H9 (cell line): ENCODE measurements around the gene ANKS1B. TPM values are rescaled to one million over a fixed set of nuclear protein-coding genes. Genes with fewer than 3 reads are reported as not detected.

ENCODE experiments used
- DNase-seq: peaks from one replicate; pipeline ENCODE4 v3.0.0-alpha.2; 2017
- H2AFZ ChIP-seq: one replicate; pipeline ENCODE4 v1.6.1; 2013; ENCODE audit warnings: mild to moderate bottlenecking, low read length, control low read depth, moderate library complexity
- H2AK5ac ChIP-seq: 2 replicates; pipeline ENCODE4 v1.6.1; 2013; ENCODE audit warnings: low read length, control low read depth, mixed read lengths; ENCODE audit not compliant: insufficient read length
- H2BK120ac ChIP-seq: one replicate; pipeline ENCODE4 v1.6.1; 2013; ENCODE audit warnings: low read depth, mild to moderate bottlenecking, low read length, control low read depth, inconsistent platforms; ENCODE audit not compliant: poor library complexity, severe bottlenecking
- H2BK12ac ChIP-seq: 2 replicates; pipeline ENCODE4 v1.6.1; 2013; ENCODE audit warnings: low read length, control low read depth, mixed read lengths, low read depth; ENCODE audit not compliant: insufficient read length
- H2BK15ac ChIP-seq: 2 replicates; pipeline ENCODE4 v1.6.1; 2013; ENCODE audit warnings: low read depth, low read length, control low read depth
- H2BK20ac ChIP-seq: one replicate; pipeline ENCODE4 v1.6.1; 2013; ENCODE audit warnings: low read depth, mild to moderate bottlenecking, low read length, control low read depth, inconsistent platforms; ENCODE audit not compliant: poor library complexity, severe bottlenecking
- H2BK5ac ChIP-seq: 2 replicates; pipeline ENCODE4 v1.6.1; 2013; ENCODE audit warnings: low read length, control low read depth, mixed read lengths; ENCODE audit not compliant: insufficient read length
- H3K14ac ChIP-seq: 2 replicates; pipeline ENCODE4 v1.6.1; 2013; ENCODE audit warnings: low read length, control low read depth; ENCODE audit not compliant: insufficient read depth
- H3K18ac ChIP-seq: 2 replicates; pipeline ENCODE4 v1.6.1; 2013; ENCODE audit warnings: low read depth, mild to moderate bottlenecking, mixed read lengths, low read length, control low read depth; ENCODE audit not compliant: insufficient read length
- H3K23ac ChIP-seq: 2 replicates; pipeline ENCODE4 v1.6.1; 2013; ENCODE audit warnings: low read length, control low read depth, mixed read lengths, low read depth; ENCODE audit not compliant: insufficient read length
- H3K23me2 ChIP-seq: 2 replicates; pipeline ENCODE4 v1.6.1; 2013; ENCODE audit warnings: low read depth, mild to moderate bottlenecking, mixed read lengths, low read length, control low read depth; ENCODE audit not compliant: insufficient read length, poor library complexity, severe bottlenecking
- H3K27ac ChIP-seq: 2 replicates; pipeline ENCODE4 v1.5.1; 2013; ENCODE audit warnings: low read length, control low read depth, mixed read lengths, low read depth; ENCODE audit not compliant: insufficient read length
- H3K27me3 ChIP-seq: 2 replicates; pipeline ENCODE4 v1.6.1; 2013; ENCODE audit warnings: low read length, control low read depth, inconsistent platforms; ENCODE audit not compliant: insufficient read depth
- H3K4ac ChIP-seq: 2 replicates; pipeline ENCODE4 v1.6.1; 2013; ENCODE audit warnings: low read depth, mild to moderate bottlenecking, control low read depth, inconsistent platforms, low read length, moderate library complexity
- H3K4me1 ChIP-seq: 2 replicates; pipeline ENCODE4 v1.6.1; 2013; ENCODE audit warnings: low read length, control low read depth, inconsistent platforms; ENCODE audit not compliant: insufficient read depth
- H3K4me2 ChIP-seq: 2 replicates; pipeline ENCODE4 v1.6.1; 2013; ENCODE audit warnings: low read length, control low read depth, mixed read lengths; ENCODE audit not compliant: insufficient read length, insufficient read depth
- H3K56ac ChIP-seq: 2 replicates; pipeline ENCODE4 v1.6.1; 2013; ENCODE audit warnings: low read depth, mild to moderate bottlenecking, mixed read lengths, low read length, control low read depth; ENCODE audit not compliant: insufficient read length
- H3K79me1 ChIP-seq: 2 replicates; pipeline ENCODE4 v1.6.1; 2013; ENCODE audit warnings: low read depth, mild to moderate bottlenecking, moderate library complexity, low read length, control low read depth, inconsistent platforms; ENCODE audit not compliant: insufficient read depth, poor library complexity, severe bottlenecking
- H3K79me2 ChIP-seq: 2 replicates; pipeline ENCODE4 v1.6.1; 2013; ENCODE audit warnings: low read length, control low read depth, inconsistent platforms; ENCODE audit not compliant: insufficient read depth
- H3K9ac ChIP-seq: 2 replicates; pipeline ENCODE4 v1.6.1; 2013; ENCODE audit warnings: low read length, control low read depth, mixed read lengths; ENCODE audit not compliant: insufficient read length; ENCODE audit errors: extremely low read depth
- H3K9me3 ChIP-seq: one replicate; pipeline ENCODE4 v1.6.1; 2013; ENCODE audit warnings: low read depth, low read length, inconsistent platforms; ENCODE audit not compliant: control insufficient read depth
- H3T11ph ChIP-seq: one replicate; pipeline ENCODE4 v1.6.1; 2013; ENCODE audit warnings: mild to moderate bottlenecking, low read length, control low read depth, inconsistent platforms
- H4K20me1 ChIP-seq: one replicate; pipeline ENCODE4 v1.6.1; 2013; ENCODE audit not compliant: control insufficient read depth, insufficient read length, insufficient read depth
- H4K5ac ChIP-seq: 2 replicates; pipeline ENCODE4 v1.6.1; 2013; ENCODE audit warnings: low read depth, mild to moderate bottlenecking, mixed read lengths, low read length, control low read depth; ENCODE audit not compliant: insufficient read length
- H4K8ac ChIP-seq: replicated peaks from 2 replicates; pipeline ENCODE4 v1.6.1; 2013; ENCODE audit warnings: low read length, control low read depth, mixed read lengths, low read depth; ENCODE audit not compliant: insufficient read length
- H4K91ac ChIP-seq: 2 replicates; pipeline ENCODE4 v1.6.1; 2013; ENCODE audit warnings: low read depth, mild to moderate bottlenecking, moderate library complexity, mixed read lengths, low read length, control low read depth; ENCODE audit not compliant: insufficient read length
- H3K27ac Mint-ChIP-seq, 3 experiments: 2 replicates in 2 of 3; 3 replicates in 1 of 3; pipeline ENCODE4 v1.8.0; 2020 to 2021; ENCODE audit warnings: mixed read lengths in 3 of 3, mild to moderate bottlenecking in 1 of 3, moderate library complexity in 1 of 3
- H3K27me3 Mint-ChIP-seq: 2 replicates; pipeline ENCODE4 v1.8.0; 2021; ENCODE audit warnings: low read depth, mild to moderate bottlenecking, moderate library complexity, mixed read lengths
- H3K36me3 Mint-ChIP-seq, 3 experiments: 2 replicates in 2 of 3; 3 replicates in 1 of 3; pipeline ENCODE4 v1.8.0; 2020 to 2021; ENCODE audit warnings: low read depth in 3 of 3, mixed read lengths in 3 of 3; ENCODE audit not compliant: insufficient read depth in 1 of 3
- H3K4me1 Mint-ChIP-seq, 2 experiments: 2 replicates each; pipeline ENCODE4 v1.8.0; 2020; ENCODE audit warnings: mixed read lengths in 2 of 2
- H3K4me3 Mint-ChIP-seq, 2 experiments: 2 replicates in 1 of 2; 3 replicates in 1 of 2; pipeline ENCODE4 v1.8.0; 2020 to 2021; ENCODE audit warnings: mild to moderate bottlenecking in 2 of 2, mixed read lengths in 2 of 2, moderate library complexity in 1 of 2
- H3K9me3 Mint-ChIP-seq, 2 experiments: 2 replicates in 1 of 2; 3 replicates in 1 of 2; pipeline ENCODE4 v1.8.0; 2020; ENCODE audit warnings: mild to moderate bottlenecking in 2 of 2, mixed read lengths in 2 of 2, moderate library complexity in 1 of 2
- CTCF ChIP-seq: fragments of 200-600 bp; sonication (generic); conservative IDR thresholded peaks from 3 replicates; pipeline ENCODE4 v1.8.0; 2021; ENCODE audit warnings: antibody characterized with exemption, mild to moderate bottlenecking
- WGBS: extraction: QIAGEN DNeasy Blood & Tissue Kit; methylation state at CpG from one replicate; pipeline ENCODE4 v1.1.7; 2013; ENCODE audit warnings: missing lambda C conversion rate, low lambda C conversion rate, mixed read lengths; ENCODE audit not compliant: insufficient read length; ENCODE audit errors: extremely low coverage; 5-methylcytosine and 5-hydroxymethylcytosine counted together
- total RNA-seq: library from RNA; stranded (reverse); gene quantifications from 2 replicates; pipeline ENCODE4 v1.2.1, GENCODE V29; 2021

Gene ANKS1B
- total RNA-seq, 1 experiment from 2014 or later, result 4.1 TPM

GRCh38 chr12:98916106-98916505 is 1068.6 kb downstream of the ANKS1B start:
- H3K4me1 ChIP-seq, result no peaks in the 10 kb centered on the region
- H3K23me2 ChIP-seq, result no peaks in the 10 kb centered on the region
- no peaks in the 10 kb centered on the region for H3K79me2 ChIP-seq
- no peak overlapping the region for H3T11ph ChIP-seq
- H3K18ac ChIP-seq, result no peak overlapping the region
- no peak overlapping the region for H2BK20ac ChIP-seq
- no peak overlapping the region for H4K5ac ChIP-seq
- no peak overlapping the region for H2BK5ac ChIP-seq
- H3K79me1 ChIP-seq, result no peaks in the 10 kb centered on the region
- H3K4me3 Mint-ChIP-seq, result no peak overlapping the region
- H3K27me3 ChIP-seq, result no peaks in the 10 kb centered on the region
- H3K4me2 ChIP-seq, result no peak overlapping the region
- H3K36me3 Mint-ChIP-seq, result no peaks in the 10 kb centered on the region
- WGBS, result no CpG with 5 or more reads among the region's 5 CpGs
- no peak overlapping the region for H3K27ac Mint-ChIP-seq
- no peak overlapping the region for H3K56ac ChIP-seq
- no peaks in the 10 kb centered on the region for H4K20me1 ChIP-seq
- no peaks in the 10 kb centered on the region; the same call in none of the 2 replicates for H3K27me3 Mint-ChIP-seq
- H3K14ac ChIP-seq, result no peak overlapping the region
- no peaks in the 10 kb centered on the region for H3K9me3 Mint-ChIP-seq
- H4K91ac ChIP-seq, result no peak overlapping the region
- no peaks in the 10 kb centered on the region for H3K9me3 ChIP-seq
- no peaks in the 10 kb centered on the region for H3K4me1 Mint-ChIP-seq
- H2BK120ac ChIP-seq, result no peak overlapping the region
- H3K9ac ChIP-seq, result no peak overlapping the region
- H2AFZ ChIP-seq, result no peak overlapping the region
- no peak overlapping the region for H2BK12ac ChIP-seq
- TF ChIP-seq CTCF, result no peak
- H2AK5ac ChIP-seq, result no peak overlapping the region
- H3K23ac ChIP-seq, result no peak overlapping the region
- H3K4ac ChIP-seq, result no peak overlapping the region
- H3K27ac ChIP-seq, result no peak overlapping the region
- H4K8ac ChIP-seq, result no peak overlapping the region
- no peak for DNase-seq
- no peak overlapping the region for H2BK15ac ChIP-seq
